ENCODE measurements around the gene DPH7.

DNA sequence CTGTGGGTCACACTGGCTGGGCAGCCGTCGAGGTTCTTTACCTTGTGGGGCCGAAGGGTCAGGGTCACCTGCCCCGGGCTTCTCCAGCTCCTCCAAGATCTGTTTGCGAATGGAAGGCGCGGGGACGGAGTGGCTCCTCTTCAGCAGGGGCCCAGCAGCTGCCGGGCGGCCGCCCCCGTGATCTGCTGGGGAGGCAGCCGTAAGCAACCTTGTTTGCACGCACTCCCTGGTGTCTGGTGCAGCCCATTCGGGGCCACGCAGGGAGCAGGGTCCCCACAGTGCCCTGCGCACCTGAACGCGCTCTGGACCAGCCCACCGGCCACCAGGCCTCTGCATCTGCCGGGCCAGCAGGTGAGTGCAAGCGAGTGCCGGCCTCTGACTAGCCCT lies 63.4 kb downstream of the DPH7 start:
- TF ChIP-seq, protein P1, sequence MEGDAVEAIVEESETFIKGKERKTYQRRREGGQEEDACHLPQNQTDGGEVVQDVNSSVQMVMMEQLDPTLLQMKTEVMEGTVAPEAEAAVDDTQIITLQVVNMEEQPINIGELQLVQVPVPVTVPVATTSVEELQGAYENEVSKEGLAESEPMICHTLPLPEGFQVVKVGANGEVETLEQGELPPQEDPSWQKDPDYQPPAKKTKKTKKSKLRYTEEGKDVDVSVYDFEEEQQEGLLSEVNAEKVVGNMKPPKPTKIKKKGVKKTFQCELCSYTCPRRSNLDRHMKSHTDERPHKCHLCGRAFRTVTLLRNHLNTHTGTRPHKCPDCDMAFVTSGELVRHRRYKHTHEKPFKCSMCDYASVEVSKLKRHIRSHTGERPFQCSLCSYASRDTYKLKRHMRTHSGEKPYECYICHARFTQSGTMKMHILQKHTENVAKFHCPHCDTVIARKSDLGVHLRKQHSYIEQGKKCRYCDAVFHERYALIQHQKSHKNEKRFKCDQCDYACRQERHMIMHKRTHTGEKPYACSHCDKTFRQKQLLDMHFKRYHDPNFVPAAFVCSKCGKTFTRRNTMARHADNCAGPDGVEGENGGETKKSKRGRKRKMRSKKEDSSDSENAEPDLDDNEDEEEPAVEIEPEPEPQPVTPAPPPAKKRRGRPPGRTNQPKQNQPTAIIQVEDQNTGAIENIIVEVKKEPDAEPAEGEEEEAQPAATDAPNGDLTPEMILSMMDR (IDR thresholded peaks at IDR 0.05): no peak
- no peak for TF ChIP-seq POLR2A (IDR thresholded peaks at IDR 0.05)
